GM12878 (cell line): ENCODE data around the gene NCMAP. TPM values are rescaled to one million over a fixed set of nuclear protein-coding genes. Genes with fewer than 3 reads are reported as not detected.
A peak's percentile ranks its signal among the peaks of the same experiment; 100 is the strongest.

ENCODE experiments used
- ASH2L ChIP-seq: fragments of 300-600, 200-600 bp; sonication (generic); IDR thresholded peaks from 2 replicates; pipeline ENCODE4 v1.6.1; 2017; ENCODE audit warnings: low read depth, mild to moderate bottlenecking, borderline replicate concordance
- ATF3 ChIP-seq: IDR thresholded peaks from 2 replicates; pipeline ENCODE4 v1.6.1; 2011; ENCODE audit warnings: low read depth, mild to moderate bottlenecking, low read length, moderate library complexity, borderline replicate concordance; ENCODE audit errors: extremely low read depth
- BCL11A ChIP-seq: IDR thresholded peaks from 2 replicates; pipeline ENCODE4 v1.6.1; 2011; ENCODE audit warnings: low read depth, low read length
- BMI1 ChIP-seq: fragments of 450-650 bp; IDR thresholded peaks from 2 replicates; pipeline ENCODE4 v1.6.1; 2016; ENCODE audit warnings: mild to moderate bottlenecking, moderate library complexity, borderline replicate concordance
- CBX3 ChIP-seq: fragments of 200-600 bp; sonication (generic); IDR thresholded peaks from 2 replicates; pipeline ENCODE4 v1.6.1; 2016; ENCODE audit warnings: low read depth, borderline replicate concordance
- EED ChIP-seq: sonication (generic); IDR thresholded peaks from 2 replicates; pipeline ENCODE4 v1.6.1; 2016; ENCODE audit warnings: antibody characterized with exemption, low read depth
- EGR1 ChIP-seq, 2 experiments: IDR thresholded peaks; 1 replicate in 1 of 2; 2 replicates in 1 of 2; pipeline ENCODE4 v1.6.1; 2011 to 2012; ENCODE audit warnings: low read depth in 2 of 2, low read length in 2 of 2, borderline replicate concordance in 1 of 2, mild to moderate bottlenecking in 1 of 2, moderate library complexity in 1 of 2
- IKZF2 ChIP-seq, 2 experiments: fragments of 450-650 bp; IDR thresholded peaks; 2 replicates each; pipeline ENCODE4 v1.6.1; 2017; ENCODE audit warnings: mild to moderate bottlenecking in 2 of 2, moderate library complexity in 2 of 2
- JUND ChIP-seq: IDR thresholded peaks from 2 replicates; pipeline ENCODE4 v1.6.1; 2012; ENCODE audit warnings: low read depth, mild to moderate bottlenecking, low read length, improper control_type of control experiment, moderate library complexity
- LARP7 ChIP-seq: fragments of 450-650 bp; IDR thresholded peaks from 2 replicates; pipeline ENCODE4 v1.6.1; 2017; ENCODE audit warnings: mild to moderate bottlenecking
- MLLT1 ChIP-seq: fragments of 450-650 bp; IDR thresholded peaks from 2 replicates; pipeline ENCODE4 v1.6.1; 2016; ENCODE audit warnings: mild to moderate bottlenecking
- MXI1 ChIP-seq: fragments of 150-350 bp; IDR thresholded peaks from 2 replicates; pipeline ENCODE4 v1.6.1; 2011; ENCODE audit warnings: low read depth, mild to moderate bottlenecking, inconsistent platforms, low read length, improper control_type of control experiment
- MYB ChIP-seq: fragments of 150-350 bp; IDR thresholded peaks from 2 replicates; pipeline ENCODE4 v1.6.1; 2014; ENCODE audit warnings: mild to moderate bottlenecking, low read depth, low read length, borderline replicate concordance
- MYC ChIP-seq: IDR thresholded peaks from 2 replicates; pipeline ENCODE4 v1.6.1; 2011; ENCODE audit warnings: mild to moderate bottlenecking, low read length, moderate library complexity, inconsistent platforms; ENCODE audit not compliant: insufficient read depth, insufficient replicate concordance, insufficient read length, severe bottlenecking
- NBN ChIP-seq: fragments of 450-650 bp; IDR thresholded peaks from 2 replicates; pipeline ENCODE4 v1.6.1; 2016
- NFYA ChIP-seq: IDR thresholded peaks from 2 replicates; pipeline ENCODE4 v1.6.1; 2011; ENCODE audit warnings: low read depth, mild to moderate bottlenecking, low read length, improper control_type of control experiment, borderline replicate concordance
- NFYB ChIP-seq: IDR thresholded peaks from 2 replicates; pipeline ENCODE4 v1.6.1; 2011; ENCODE audit warnings: low read depth, mild to moderate bottlenecking, low read length, improper control_type of control experiment, moderate library complexity; ENCODE audit not compliant: insufficient read depth
- NR2C1 ChIP-seq: fragments of 450-650 bp; IDR thresholded peaks from 2 replicates; pipeline ENCODE4 v1.6.1; 2017; ENCODE audit warnings: antibody characterized with exemption, mild to moderate bottlenecking, moderate library complexity
- NR2C2 ChIP-seq: IDR thresholded peaks from 2 replicates; pipeline ENCODE4 v1.6.1; 2011; ENCODE audit warnings: borderline replicate concordance, low read depth; ENCODE audit not compliant: control insufficient read depth, insufficient read length
- NRF1 ChIP-seq: conservative IDR thresholded peaks from 2 replicates; pipeline ENCODE4 v1.6.1; 2011; ENCODE audit warnings: mild to moderate bottlenecking, low read depth, low read length, improper control_type of control experiment
- POLR2A ChIP-seq: IDR thresholded peaks from 2 replicates; pipeline ENCODE4 v1.6.1; 2011; ENCODE audit warnings: low read depth, mild to moderate bottlenecking, low read length
- POU2F2 ChIP-seq: IDR thresholded peaks from 3 replicates; pipeline ENCODE4 v1.6.1; 2011; ENCODE audit warnings: low read depth, mild to moderate bottlenecking, low read length, borderline replicate concordance
- RB1 ChIP-seq: fragments of 450-650 bp; formaldehyde crosslinking; IDR thresholded peaks from 2 replicates; pipeline ENCODE4 v1.6.1; 2017; ENCODE audit warnings: mild to moderate bottlenecking, borderline replicate concordance
- RBBP5 ChIP-seq: fragments of 200-600 bp; sonication (generic); conservative IDR thresholded peaks from 2 replicates; pipeline ENCODE4 v1.6.1; 2016
- RELA ChIP-seq: fragments of 450-650 bp; IDR thresholded peaks from 2 replicates; pipeline ENCODE4 v1.8.0; 2014; ENCODE audit warnings: borderline replicate concordance; ENCODE audit not compliant: partially characterized antibody
- RFX5 ChIP-seq: IDR thresholded peaks from 2 replicates; pipeline ENCODE4 v1.6.1; 2011; ENCODE audit warnings: low read depth, low read length, improper control_type of control experiment
- SMAD5 ChIP-seq: IDR thresholded peaks from 2 replicates; pipeline ENCODE4 v1.6.1; 2016; ENCODE audit warnings: antibody characterized with exemption, low read depth
- TCF3 ChIP-seq: IDR thresholded peaks from 2 replicates; pipeline ENCODE4 v1.6.1; 2012; ENCODE audit warnings: low read depth, mild to moderate bottlenecking, low read length, borderline replicate concordance; ENCODE audit not compliant: insufficient read depth
- USF1 ChIP-seq: IDR thresholded peaks from 2 replicates; pipeline ENCODE4 v1.6.1; 2011; ENCODE audit warnings: borderline replicate concordance, low read depth, mild to moderate bottlenecking, moderate library complexity, mixed read lengths, low read length; ENCODE audit not compliant: insufficient read depth; ENCODE audit errors: extremely low read length
- YY1 ChIP-seq: IDR thresholded peaks from 2 replicates; pipeline ENCODE4 v1.6.1; 2011; ENCODE audit warnings: low read depth, mild to moderate bottlenecking, low read length
- ZNF207 ChIP-seq: fragments of 450-650 bp; IDR thresholded peaks from 2 replicates; pipeline ENCODE4 v1.6.1; 2014; ENCODE audit warnings: antibody characterized with exemption, mild to moderate bottlenecking, borderline replicate concordance
- polyA plus RNA-seq, 11 experiments: library from polyadenylated mRNA; depleted of rRNA in 4 of 11; unstranded in 6 of 11; stranded (reverse) in 5 of 11; fragments of >200 nt; fragmentation: Nextera tagmentation in 4 of 11; fragmentation: Illumina TruSeq in 1 of 11; extraction: Ambion mirVana in 4 of 11; extraction: Trizol in 1 of 11; gene quantifications; 1 replicate in 1 of 11; 2 replicates in 10 of 11; pipeline versions ENCODE4 v1.2.1 to v1.2.3, GENCODE V29; 2011 to 2016; ENCODE audit warnings: inconsistent platforms in 2 of 11, missing spikeins in 2 of 11, low read depth in 1 of 11
- total RNA-seq, 4 experiments: library from RNA; depleted of rRNA in 3 of 4; stranded (reverse); fragments of >200 nt in 3 of 4; fragmentation: Illumina TruSeq in 1 of 4; extraction: Trizol in 1 of 4; gene quantifications; 2 replicates each; pipeline versions ENCODE4 v1.2.1 to v1.2.3, GENCODE V29; 2013 to 2021

Gene NCMAP
- total and polyA plus RNA-seq, 10 of the 15 experiments (the other 5 are each of a cell fraction or from before 2014, with no cell fraction given) = not detected

GRCh38 chr1:24643363-24644099 lies 87.6 kb downstream of the NCMAP start (continued):
- no peak for TF ChIP-seq BMI1
- no peak for TF ChIP-seq USF1
- TF ChIP-seq ASH2L = no peak; the same call in 1 of the 2 replicates
- TF ChIP-seq RB1 = 0 out of 2 replicates have a peak, but pooled peaks have one; percentile 65
- TF ChIP-seq RBBP5 = no peak
- TF ChIP-seq RELA = no peak
- no peak for TF ChIP-seq IKZF2 (IDR thresholded peaks at IDR 0.05)
- no peak for TF ChIP-seq CBX3
- no peak for TF ChIP-seq MXI1
- TF ChIP-seq NR2C2 = no peak
- no peak for TF ChIP-seq NBN
- TF ChIP-seq MLLT1 = 0 out of 2 replicates have a peak, but pooled peaks have one; percentile 12
- peak; percentile 50; the same call in 1 of the 2 replicates for TF ChIP-seq LARP7
- TF ChIP-seq POLR2A = peak; percentile 3; the same call in 1 of the 2 replicates
- no peak for TF ChIP-seq NFYA
- peak; percentile 8; the same call in 1 of the 2 replicates for TF ChIP-seq NR2C1
- no peak for TF ChIP-seq NFYB
- TF ChIP-seq ATF3 = no peak
- no peak for TF ChIP-seq RFX5
- TF ChIP-seq BCL11A = no peak
- TF ChIP-seq ZNF207 = no peak
- TF ChIP-seq NRF1 = no peak
- TF ChIP-seq EGR1 (IDR thresholded peaks at IDR 0.05; ENCODE audit: borderline replicate concordance in 1 of 2, low read depth in 2 of 2, low read length in 2 of 2) = no peak; a peak in 1 of 3 replicates
- TF ChIP-seq MYB = no peak
- TF ChIP-seq TCF3 = no peak
- TF ChIP-seq SMAD5 = no peak
- no peak; the same call in 2 of the 3 replicates for TF ChIP-seq POU2F2
- no peak for TF ChIP-seq JUND
- TF ChIP-seq MYC = no peak
- TF ChIP-seq YY1 = peak; percentile 92; the same call in 1 of the 2 replicates
- TF ChIP-seq EED = no peak
